Keratinocyte (primary cell): ENCODE data around the gene MAPK13. TPM values are rescaled to one million over a fixed set of nuclear protein-coding genes. Genes with fewer than 3 reads are reported as not detected.

ENCODE experiments used
- DNase-seq: peaks from one replicate; pipeline ENCODE4 v3.0.0-alpha.2; 2011; ENCODE audit warnings: low read depth, missing footprints, low spot score
- FAIRE-seq: peaks from 2 replicates; lab custom pipeline; 2011; peaks lifted over from hg19 to GRCh38; lab: Jason Lieb, UNC
- H2AFZ ChIP-seq: 2 replicates; pipeline ENCODE4 v1.6.0; 2012; ENCODE audit warnings: low read length, control low read depth, inconsistent platforms; ENCODE audit not compliant: control insufficient read depth
- H3K27ac ChIP-seq: 2 replicates; pipeline ENCODE4 v1.5.1; 2011; ENCODE audit warnings: low read length; ENCODE audit not compliant: control insufficient read depth, insufficient read depth
- H3K27me3 ChIP-seq: 3 replicates; pipeline ENCODE4 v1.6.0; 2011; ENCODE audit warnings: low read length; ENCODE audit not compliant: control insufficient read depth, insufficient read depth; ENCODE audit errors: extremely low read depth
- H3K36me3 ChIP-seq, 2 experiments: 2 replicates in 1 of 2; 3 replicates in 1 of 2; pipeline ENCODE4 v1.5.1; 2011; ENCODE audit warnings: low read length in 2 of 2, mild to moderate bottlenecking in 1 of 2; ENCODE audit not compliant: control insufficient read depth in 2 of 2, insufficient read depth in 2 of 2; ENCODE audit errors: extremely low read depth in 1 of 2
- H3K4me1 ChIP-seq: 3 replicates; pipeline ENCODE4 v1.5.1; 2011; ENCODE audit warnings: low read length; ENCODE audit not compliant: control insufficient read depth, insufficient read depth; ENCODE audit errors: extremely low read depth
- H3K4me2 ChIP-seq: 3 replicates; pipeline ENCODE4 v1.6.0; 2011; ENCODE audit warnings: low read depth, low read length; ENCODE audit not compliant: control insufficient read depth, insufficient read depth; ENCODE audit errors: extremely low read depth
- H3K4me3 ChIP-seq, 3 experiments: fragments of 200-600 bp in 1 of 3; sonication (generic) in 1 of 3; 2 replicates in 2 of 3; 3 replicates in 1 of 3; pipeline ENCODE4 v1.5.1; 2011 to 2016; ENCODE audit warnings: low read length in 3 of 3, mild to moderate bottlenecking in 3 of 3, control low read depth in 2 of 3, inconsistent platforms in 1 of 3, low read depth in 1 of 3, mixed read lengths in 1 of 3, mixed run types in 1 of 3, moderate library complexity in 1 of 3; ENCODE audit not compliant: control insufficient read depth in 2 of 3, insufficient read depth in 2 of 3; ENCODE audit errors: extremely low read depth in 1 of 3
- H3K79me2 ChIP-seq: 2 replicates; pipeline ENCODE4 v1.6.0; 2012; ENCODE audit warnings: low read length; ENCODE audit not compliant: control insufficient read depth, insufficient read depth
- H3K9ac ChIP-seq: 3 replicates; pipeline ENCODE4 v1.6.0; 2011; ENCODE audit warnings: low read length; ENCODE audit not compliant: control insufficient read depth, insufficient read depth; ENCODE audit errors: extremely low read depth
- H3K9me1 ChIP-seq: 3 replicates; pipeline ENCODE4 v1.6.0; 2011; ENCODE audit warnings: low read length; ENCODE audit not compliant: control insufficient read depth, insufficient read depth; ENCODE audit errors: extremely low read depth
- H3K9me3 ChIP-seq: 2 replicates; pipeline ENCODE4 v1.5.1; 2012; ENCODE audit warnings: low read depth, low read length; ENCODE audit not compliant: control insufficient read depth
- H4K20me1 ChIP-seq: 3 replicates; pipeline ENCODE4 v1.6.0; 2011; ENCODE audit warnings: low read length; ENCODE audit not compliant: control insufficient read depth, insufficient read depth; ENCODE audit errors: extremely low read depth
- CTCF ChIP-seq, 3 experiments: IDR thresholded peaks in 1 of 3; conservative IDR thresholded peaks in 1 of 3; optimal IDR thresholded peaks in 1 of 3; 2 replicates in 2 of 3; 3 replicates in 1 of 3; pipeline versions ENCODE3 to v1.5.1; 2011; ENCODE audit warnings: low read length in 3 of 3, mild to moderate bottlenecking in 3 of 3, moderate library complexity in 2 of 3, control low read depth in 1 of 3, inconsistent platforms in 1 of 3; ENCODE audit not compliant: insufficient read depth in 2 of 3; ENCODE audit errors: extremely low read depth in 1 of 3
- EZH2 ChIP-seq: IDR thresholded peaks from one replicate; pipeline ENCODE4 v1.6.1; 2012; ENCODE audit warnings: inconsistent platforms, mild to moderate bottlenecking, low read length, moderate library complexity
- dilution Hi-C: fragments of 300-500 bp; cut with MboI; formaldehyde crosslinking; loops from one replicate; pipeline ENCODE4 v1.7.0; 2020; ENCODE audit warnings: low sequenced_read_pairs; ENCODE audit not compliant: extremely low pct_ligation_motif_present
- polyA plus RNA-seq, 5 experiments: library from polyadenylated mRNA; depleted of rRNA in 3 of 5; stranded (reverse) in 3 of 5; stranded (forward) in 1 of 5; unstranded in 1 of 5; fragments of >200 nt; gene quantifications; 1 replicate in 1 of 5; 2 replicates in 3 of 5; 3 replicates in 1 of 5; pipeline versions ENCODE4 v1.2.1 to v1.2.3, GENCODE V29; 2011 to 2012; ENCODE audit warnings: missing spikeins in 2 of 5, low read depth in 1 of 5, low replicate concordance in 1 of 5

MAPK13 gene
- polyA plus RNA-seq, 1 donor (not counting 4 experiments of a cell fraction or from before 2014, with no cell fraction given) = 19.3 TPM

DNA sequence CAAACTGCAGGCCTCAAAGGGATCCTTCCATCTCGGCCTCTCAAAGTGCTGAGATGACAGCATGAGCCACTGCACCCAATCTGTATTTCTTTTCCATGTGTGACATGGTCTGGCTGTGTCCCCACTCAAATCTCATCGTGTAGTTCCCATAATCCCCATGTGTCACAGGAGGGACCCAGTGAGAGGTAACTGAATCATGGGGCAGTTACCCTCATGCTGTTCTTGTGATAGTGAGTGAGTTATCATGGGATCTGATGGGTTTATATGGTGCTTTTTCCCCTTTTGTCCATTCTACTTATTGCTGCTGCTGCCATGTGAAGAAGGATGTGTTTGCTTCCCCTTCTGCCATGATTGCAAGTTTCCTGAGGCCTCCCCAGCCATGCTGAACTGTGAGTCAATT lies 55.9 kb downstream of the MAPK13 start:
- no peak overlapping the region for H3K9ac ChIP-seq
- no peak overlapping the region for H3K4me2 ChIP-seq
- H3K9me1 ChIP-seq = no peaks in the 10 kb centered on the region
- no peak overlapping the region for H3K27ac ChIP-seq
- H3K4me3 ChIP-seq = no peak overlapping the region
- no peak overlapping the region for H2AFZ ChIP-seq
- no peak for DNase-seq
- TF ChIP-seq CTCF (optimal IDR thresholded peaks at IDR 0.05 in 1 of 3, IDR thresholded peaks at IDR 0.05 in 1 of 3, conservative IDR thresholded peaks at IDR 0.05 in 1 of 3; ENCODE audit: extremely low read depth in 1 of 3, insufficient read depth in 2 of 3, low read length in 3 of 3) (no peak), EZH2 (no peak)
- no peak for FAIRE-seq
- H3K79me2 ChIP-seq = no peaks in the 10 kb centered on the region
- no peaks in the 10 kb centered on the region for H4K20me1 ChIP-seq
- no peaks in the 10 kb centered on the region for H3K4me1 ChIP-seq
- H3K9me3 ChIP-seq = no peaks in the 10 kb centered on the region
- dilution Hi-C loops = no loop called here
- H3K36me3 ChIP-seq = no peaks in the 10 kb centered on the region
- no peaks in the 10 kb centered on the region for H3K27me3 ChIP-seq

GRCh38 chr6:36187446-36187845 lies 57.1 kb downstream of the MAPK13 start:
- H3K79me2 ChIP-seq = no peaks in the 10 kb centered on the region
- no peak overlapping the region for H2AFZ ChIP-seq
- no peaks in the 10 kb centered on the region for H3K9me3 ChIP-seq
- no peak overlapping the region for H3K4me2 ChIP-seq
- no peak overlapping the region for H3K4me3 ChIP-seq
- no peaks in the 10 kb centered on the region for H4K20me1 ChIP-seq
- H3K36me3 ChIP-seq = no peaks in the 10 kb centered on the region
- no peaks in the 10 kb centered on the region for H3K27me3 ChIP-seq
- FAIRE-seq = no peak
- no peaks in the 10 kb centered on the region for H3K4me1 ChIP-seq
- TF ChIP-seq CTCF (optimal IDR thresholded peaks at IDR 0.05 in 1 of 3, IDR thresholded peaks at IDR 0.05 in 1 of 3, conservative IDR thresholded peaks at IDR 0.05 in 1 of 3; ENCODE audit: extremely low read depth in 1 of 3, insufficient read depth in 2 of 3, low read length in 3 of 3) = no peak
- TF ChIP-seq EZH2 = no peak
- no peak overlapping the region for H3K27ac ChIP-seq
- no peak for DNase-seq
- dilution Hi-C loops = no loop called here
- no peaks in the 10 kb centered on the region for H3K9me1 ChIP-seq
- H3K9ac ChIP-seq = no peak overlapping the region

Other genes with a start within 250 kb of the MAPK13 start
- 42.9 to 64.1 TPM (median 44.6 TPM) in 3 replicates for gene SRPK1, start 209.4 kb upstream of the MAPK13 start, polyA plus RNA-seq
- gene SLC26A8, start 105.9 kb upstream of the MAPK13 start, polyA plus RNA-seq = 0.02 to 0.18 TPM (median 0.04 TPM) in 3 replicates
- gene MAPK14, start 102.7 kb upstream of the MAPK13 start, polyA plus RNA-seq = 43.7 to 52.4 TPM (median 44.6 TPM) in 3 replicates
- gene BRPF3, start 66.2 kb downstream of the MAPK13 start, polyA plus RNA-seq = 3.5 to 6.0 TPM (median 4.8 TPM) in 3 replicates
- gene PNPLA1, start 139.5 kb downstream of the MAPK13 start, polyA plus RNA-seq = 0.14 to 0.32 TPM (median 0.20 TPM) in 3 replicates
- not detected in 3 replicates for gene BNIP5, start 206.4 kb downstream of the MAPK13 start, polyA plus RNA-seq